HG03196 (cell line): ENCODE data around the gene CENPH.
"Not testable (repeated sequence)": the region's sequence is repeated elsewhere in the genome, so short reads cannot be mapped to it uniquely, and the experiment has no call there.

Experiments used
- ATAC-seq: cut with Tn5 transposase; IDR thresholded peaks from one replicate; pipeline ENCODE4 v1.9.1; 2021; ENCODE audit not compliant: unreplicated experiment

Gene CENPH

DNA sequence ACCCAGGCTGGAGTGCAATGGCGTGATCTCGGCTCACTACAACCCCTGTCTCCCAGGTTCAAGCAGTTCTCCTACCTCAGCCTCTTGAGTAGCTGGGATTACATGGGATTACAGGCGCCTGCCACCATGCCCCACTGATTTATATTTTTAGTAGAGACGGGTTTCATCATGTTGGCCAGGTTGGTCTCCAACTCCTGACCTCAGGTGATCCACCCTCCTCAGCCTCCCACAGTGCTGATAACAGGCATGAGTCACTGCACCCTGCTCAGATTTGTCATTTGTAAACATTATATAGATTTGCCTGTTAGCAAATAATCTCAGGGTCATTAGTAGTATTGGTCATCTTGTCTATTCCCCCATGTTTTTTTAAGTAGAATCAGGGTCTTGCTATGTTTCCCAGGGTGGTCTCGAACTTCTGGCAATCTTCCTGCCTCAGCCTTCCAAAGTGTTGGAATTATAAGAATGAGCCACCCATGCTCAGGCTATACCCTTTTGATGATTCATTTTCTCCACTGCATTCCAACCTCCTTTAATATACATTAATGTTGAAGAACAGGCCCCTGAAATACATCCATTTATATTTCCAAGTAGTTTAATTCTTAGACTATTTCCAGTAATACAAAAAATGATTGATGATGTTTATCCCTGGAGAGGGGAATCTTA is 17.3 kb downstream of the CENPH start:
- no peak for ATAC-seq

DNA sequence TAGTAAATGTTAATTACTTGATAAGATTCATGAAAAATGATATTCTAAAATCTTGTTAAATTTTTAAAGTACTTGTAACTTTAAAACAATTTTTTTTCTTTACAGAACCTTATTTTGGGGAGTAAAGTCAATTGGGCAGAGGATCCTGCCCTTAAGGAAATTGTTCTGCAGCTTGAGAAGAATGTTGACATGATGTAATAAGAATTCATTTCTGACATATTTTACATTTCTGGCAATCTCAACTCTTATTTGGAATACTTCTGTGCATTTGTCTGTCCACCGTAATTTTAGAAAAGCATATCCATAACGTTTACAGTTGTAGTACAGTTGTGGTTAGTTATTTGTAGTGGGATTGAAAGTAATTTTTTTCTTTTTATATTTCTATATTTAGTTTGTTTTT is 20.2 kb downstream of the CENPH start:
- no peak for ATAC-seq

DNA sequence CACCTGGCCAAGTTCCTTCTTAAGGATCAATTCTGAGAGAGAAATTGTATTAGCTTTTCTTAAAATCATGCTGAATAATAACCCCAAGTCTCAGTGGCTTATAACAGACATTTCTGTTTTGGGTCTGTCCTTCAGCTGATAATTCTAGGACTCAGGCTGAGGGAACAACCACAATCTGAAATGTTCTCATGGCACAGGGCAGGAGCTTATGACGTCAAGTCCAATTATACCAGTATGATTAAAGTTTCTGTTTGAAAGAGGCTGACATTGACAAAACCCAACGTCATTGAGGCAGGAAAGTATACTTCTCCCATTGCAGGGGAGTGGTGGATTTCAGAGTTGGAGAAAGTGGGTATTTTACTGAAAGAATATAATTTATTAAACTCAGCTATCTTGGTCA is 21.8 kb downstream of the CENPH start:
- no peak for ATAC-seq

DNA sequence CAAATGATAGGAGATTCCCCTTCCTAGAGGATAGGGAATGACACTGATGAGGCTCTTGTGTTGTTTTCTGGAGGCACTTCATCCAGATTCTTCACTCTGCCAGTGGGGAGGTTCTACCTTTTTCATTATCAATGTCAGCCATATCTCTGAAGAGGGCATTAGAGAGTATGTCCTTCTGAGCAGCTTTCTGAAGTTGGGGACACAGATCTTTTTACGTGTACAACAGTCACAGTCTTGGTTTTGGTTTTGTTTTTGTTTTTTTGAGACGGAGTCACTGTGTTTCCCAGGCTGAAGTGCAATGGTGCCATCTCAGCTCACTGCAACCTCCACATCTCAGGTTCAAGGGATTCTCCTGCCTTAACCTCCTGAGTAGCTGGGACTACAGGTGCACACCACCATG is 22.6 kb downstream of the CENPH start:
- ATAC-seq: no peak

DNA sequence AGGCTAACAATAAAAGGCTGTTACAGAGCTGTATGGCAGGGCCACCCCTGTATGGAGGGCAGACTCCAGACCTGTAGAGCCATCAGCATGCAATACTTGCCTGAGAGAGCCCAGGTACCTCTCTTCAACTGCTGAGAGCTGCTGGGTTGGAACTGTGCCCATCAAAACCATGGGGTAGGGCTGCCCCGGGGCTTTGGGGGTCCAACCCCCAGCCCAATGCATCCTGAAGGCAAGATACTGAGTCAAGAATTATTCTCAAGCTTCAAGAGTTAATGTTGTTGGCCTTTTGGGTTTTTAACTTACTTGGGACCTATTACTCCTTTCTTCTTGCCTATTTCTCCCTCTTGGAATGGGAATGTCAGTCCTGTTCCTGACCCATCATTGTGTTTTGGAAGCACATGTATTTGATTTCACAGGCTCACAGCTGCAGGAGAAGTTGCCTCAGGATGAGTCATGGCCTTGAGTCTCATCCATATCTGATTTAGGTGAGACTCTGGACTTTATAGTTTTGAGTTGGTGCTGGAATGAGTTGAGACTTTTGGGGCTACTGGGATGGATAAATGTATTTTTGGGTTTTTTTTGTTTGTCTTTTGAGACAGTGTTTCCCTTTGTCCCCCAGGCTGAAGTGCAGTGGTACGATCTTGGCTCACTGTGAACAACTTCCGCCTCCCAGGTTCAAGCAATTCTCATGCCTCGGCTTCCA is 24.3 kb downstream of the CENPH start:
- ATAC-seq: no peak

DNA sequence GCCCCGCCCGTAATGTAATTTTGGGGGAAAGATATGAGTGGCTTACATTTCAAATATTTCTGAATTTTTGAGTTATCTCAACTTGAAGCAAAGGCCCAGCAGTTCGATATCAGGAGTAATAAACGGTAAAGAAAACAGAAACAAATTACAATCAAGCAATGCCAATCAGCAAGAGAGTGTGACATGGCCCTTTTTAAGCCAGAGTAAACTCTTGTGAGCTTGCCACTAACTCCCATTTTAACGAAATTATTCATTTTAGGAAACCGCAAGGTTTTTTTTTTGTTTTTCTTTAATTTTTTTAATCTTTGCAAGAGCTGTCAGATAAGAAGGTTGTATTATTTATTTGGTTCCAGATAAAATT is 27.7 kb downstream of the CENPH start:
- no peak for ATAC-seq

DNA sequence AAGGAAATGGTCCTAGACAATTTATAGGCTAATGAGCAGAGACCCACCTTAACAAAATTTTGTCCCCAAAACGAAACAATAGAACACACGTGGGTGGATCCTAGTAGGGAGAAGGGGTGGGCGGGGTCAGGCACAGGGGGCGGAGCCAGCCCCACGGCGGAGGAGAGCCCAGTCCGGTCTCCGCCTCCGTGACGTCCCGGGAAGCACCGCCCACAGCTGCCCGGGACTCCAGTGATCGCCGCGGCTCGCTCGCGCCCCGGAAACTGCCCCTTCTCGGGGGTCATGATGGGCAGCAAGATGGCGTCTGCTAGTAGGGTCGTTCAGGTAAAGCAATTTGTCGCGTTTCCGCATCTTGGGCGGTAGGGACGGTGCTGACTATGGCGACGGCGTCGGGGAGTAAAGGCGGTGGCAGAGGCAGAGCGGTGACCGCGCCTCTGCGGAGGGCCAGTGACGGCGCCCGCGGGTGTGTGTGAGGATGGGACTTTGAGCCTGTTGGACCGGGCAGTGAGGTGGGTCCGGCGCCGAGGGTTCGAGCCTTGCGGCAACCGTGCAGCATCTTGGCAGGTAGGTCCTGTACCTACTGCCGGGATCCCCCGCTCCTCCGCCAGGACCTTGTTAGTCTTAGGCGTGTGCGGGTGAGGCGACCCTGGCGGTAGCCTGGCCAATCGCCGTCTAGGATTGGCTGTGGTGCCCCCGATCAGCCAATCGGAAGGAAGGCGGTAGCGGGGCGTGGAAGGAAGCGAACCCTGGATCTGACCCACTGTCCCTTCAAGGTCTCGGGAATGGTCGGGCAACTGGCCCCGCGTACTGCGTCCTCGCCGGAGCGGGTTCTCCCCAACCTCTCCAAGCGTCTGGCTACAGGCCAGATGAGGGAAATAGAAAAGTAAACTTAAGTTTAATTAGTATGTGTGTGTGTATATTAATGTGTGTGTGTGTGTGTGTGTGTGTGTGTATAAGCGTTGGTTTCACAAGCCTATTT is 28.5 kb downstream of the CENPH start:
- peak; percentile 91 for ATAC-seq

DNA sequence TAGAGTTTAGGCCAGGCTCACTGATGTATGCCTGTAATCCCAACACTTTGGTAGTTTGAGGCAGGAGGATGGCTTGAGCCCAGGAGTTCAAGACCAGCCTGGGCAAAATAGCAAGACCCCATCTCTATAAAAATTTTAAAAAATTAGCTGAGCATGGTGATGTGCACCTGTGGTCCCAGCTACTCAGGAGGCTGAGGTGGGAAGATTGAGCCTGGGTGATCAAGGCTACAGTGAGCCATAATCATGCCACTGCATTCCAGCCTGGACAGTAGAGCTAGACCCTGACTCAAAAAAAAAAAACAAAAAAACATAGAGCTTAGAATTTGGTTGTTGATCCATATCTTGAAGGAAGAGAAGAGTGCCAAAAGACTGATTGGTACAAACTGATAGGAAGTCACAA is 30.6 kb downstream of the CENPH start:
- no peak for ATAC-seq

DNA sequence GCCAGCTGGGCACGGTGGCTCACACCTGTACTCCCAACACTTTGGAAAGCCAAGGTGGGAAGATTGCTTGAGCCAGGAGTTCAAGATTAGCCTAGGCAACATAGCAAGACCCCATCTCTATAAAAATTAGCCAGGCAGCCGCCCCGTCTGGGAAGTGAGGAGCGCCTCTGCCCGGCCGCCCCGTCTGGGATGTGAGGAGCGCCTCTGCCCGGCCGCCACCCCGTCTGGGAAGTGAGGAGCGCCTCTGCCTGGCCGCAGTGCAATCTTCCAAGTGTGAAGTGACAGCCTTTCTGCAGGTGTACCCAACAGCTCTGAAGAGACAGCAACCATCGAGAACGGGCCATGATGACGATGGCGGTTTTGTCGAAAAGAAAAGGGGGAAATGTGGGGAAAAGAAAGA is 31.0 kb downstream of the CENPH start:
- not testable (repeated sequence) for ATAC-seq

DNA sequence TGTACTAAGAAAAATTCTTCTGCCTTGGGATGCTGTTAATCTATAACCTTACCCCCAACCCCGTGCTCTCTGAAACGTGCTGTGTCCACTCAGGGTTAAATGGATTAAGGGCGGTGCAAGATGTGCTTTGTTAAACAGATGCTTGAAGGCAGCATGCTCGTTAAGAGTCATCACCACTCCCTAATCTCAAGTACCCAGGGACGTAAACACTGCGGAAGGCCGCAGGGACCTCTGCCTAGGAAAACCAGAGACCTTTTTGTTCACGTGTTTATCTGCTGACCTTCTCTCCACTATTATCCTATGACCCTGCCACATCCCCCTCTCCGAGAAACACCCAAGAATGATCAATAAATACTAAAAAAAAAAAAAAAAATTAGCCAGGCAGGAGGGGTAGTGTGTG is 31.4 kb downstream of the CENPH start:
- not testable (repeated sequence) for ATAC-seq

DNA sequence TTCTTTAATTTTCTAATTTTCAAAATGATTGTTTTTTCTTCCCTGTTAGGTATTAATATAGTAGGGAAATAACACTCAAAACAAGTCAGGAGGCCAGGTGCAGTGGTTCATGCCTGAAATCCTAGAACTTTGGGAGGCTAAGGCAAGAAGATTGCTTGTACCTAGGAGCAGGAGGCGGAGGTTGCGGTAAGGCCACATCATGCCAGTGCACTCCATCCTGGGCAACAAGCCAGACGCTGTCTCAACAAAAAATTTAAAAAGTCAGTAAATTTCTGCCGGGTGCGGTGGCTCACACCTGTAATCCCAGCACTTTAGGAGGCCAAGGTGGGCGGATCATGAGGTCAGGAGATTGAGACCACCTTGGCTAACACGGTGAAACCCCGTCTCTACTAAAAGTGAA is 35.1 kb downstream of the CENPH start:
- ATAC-seq: no peak

DNA sequence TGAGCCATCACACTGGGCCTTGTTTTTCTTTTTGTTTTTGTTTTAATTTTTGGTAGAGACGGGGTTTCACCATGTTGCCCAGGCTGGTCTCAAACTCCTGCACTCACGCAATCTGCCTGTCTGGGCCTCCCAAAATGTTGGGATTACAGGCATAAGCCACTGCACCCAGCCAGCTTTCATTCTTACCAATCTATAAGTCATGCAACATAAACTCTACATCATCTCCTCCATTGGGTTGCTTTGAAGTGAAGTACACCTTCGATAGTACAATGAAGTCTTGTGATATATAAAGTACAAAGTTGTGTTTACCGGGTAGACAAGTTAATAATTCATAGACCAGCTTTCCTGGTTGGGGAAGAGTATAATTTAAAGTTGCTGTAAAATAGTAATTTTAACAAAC is 36.5 kb downstream of the CENPH start:
- no peak for ATAC-seq

DNA sequence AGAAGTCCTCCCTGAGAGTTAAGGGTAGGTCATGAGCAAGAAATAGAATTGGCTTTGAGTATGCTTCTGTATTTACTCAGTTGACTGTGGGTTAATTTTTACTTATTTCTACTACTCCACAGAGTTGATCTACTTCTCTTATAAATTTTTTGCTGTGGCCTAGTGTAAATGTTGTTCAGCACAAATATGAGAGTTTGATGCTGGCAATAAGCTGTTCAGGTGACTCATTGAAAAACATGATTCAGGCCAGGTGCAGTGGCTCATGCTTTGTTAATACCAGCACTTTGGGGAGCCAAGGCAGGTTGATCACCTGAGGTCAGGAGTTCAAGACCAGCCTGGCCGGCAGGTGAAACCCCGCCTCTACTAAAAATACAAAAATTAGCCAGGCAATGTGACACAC is 40.8 kb downstream of the CENPH start:
- ATAC-seq: no peak

DNA sequence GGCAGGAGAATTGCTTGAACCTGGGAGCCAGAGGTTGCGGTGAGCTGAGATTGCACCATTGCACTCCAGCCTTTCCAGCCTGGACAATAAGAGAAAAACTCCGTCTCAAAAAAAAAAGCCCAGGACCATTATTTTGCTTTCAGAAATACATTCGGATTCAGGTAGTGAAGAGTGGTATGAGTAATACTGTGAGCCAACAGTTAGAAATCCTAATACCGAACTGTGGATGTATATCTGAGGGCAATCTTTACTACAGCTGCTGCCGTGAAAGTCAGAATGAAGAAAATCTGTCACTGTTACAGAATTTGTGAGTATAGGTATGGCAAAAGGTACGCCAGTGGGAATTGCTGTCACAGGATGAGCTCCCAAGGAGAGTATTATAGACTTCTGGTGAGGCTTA is 41.9 kb downstream of the CENPH start:
- ATAC-seq: no peak

DNA sequence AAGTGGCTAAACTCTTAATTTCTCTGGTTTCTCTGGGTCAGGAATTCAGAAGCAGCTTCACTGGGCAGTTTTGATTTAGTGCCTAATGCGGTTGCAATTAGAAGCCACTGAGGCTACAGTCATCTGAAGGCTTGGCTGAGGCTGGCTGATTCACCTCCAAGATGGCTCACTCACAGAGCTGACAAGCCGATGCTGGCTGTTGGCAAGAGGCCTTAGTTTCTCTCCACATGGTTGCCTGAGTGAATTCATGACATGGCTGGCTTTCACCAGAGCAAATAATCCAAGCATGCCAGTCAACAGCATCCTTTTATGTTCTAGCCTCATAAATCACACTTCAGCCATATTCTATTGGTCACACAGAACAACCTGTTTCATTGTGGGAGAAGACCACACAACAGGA is 42.5 kb downstream of the CENPH start:
- no peak for ATAC-seq

DNA sequence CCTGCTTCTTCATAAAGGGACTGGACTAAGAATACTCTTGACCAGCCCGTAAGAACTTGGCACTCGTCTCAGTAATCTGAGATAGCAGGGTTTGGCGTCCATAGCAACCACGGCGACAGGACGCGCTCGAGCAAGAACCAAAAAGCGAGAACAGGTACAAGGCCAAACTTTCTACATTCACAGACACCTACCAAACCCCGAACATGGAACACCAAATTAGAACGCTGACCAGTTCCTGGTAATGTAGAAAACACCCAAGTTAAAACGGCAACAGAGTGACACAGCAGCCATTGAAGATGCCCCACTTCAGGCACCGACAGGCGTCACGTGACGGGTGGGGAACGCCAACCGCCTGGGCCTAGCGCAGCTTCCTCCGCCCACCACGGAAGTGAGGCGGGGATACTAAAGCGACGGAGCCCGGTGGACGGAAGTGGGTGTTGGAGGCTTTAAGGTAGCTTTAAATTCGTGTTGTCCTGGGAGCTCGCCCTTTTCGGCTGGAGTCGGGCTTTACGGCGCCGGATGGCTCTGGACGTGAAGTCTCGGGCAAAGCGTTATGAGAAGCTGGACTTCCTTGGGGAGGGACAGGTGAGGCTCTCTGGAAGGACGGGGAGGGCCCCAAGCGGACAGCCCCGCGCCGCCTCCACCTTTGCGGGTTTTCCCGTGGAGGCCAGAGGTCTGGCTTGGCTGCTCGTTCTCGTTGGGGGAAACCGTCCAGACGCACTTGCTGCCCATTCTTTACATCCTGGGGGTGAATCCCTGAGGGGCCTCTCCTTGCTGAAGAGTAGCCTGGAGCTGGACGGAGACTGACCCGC is 45.3 kb downstream of the CENPH start, which contains the start of gene CDK7:
Gene CDK7 (plus strand): TSS at position 430 of the 812 bp plus-strand sequence. CDS start 90 bp downstream, at position 520.
- peak; percentile 97 for ATAC-seq

DNA sequence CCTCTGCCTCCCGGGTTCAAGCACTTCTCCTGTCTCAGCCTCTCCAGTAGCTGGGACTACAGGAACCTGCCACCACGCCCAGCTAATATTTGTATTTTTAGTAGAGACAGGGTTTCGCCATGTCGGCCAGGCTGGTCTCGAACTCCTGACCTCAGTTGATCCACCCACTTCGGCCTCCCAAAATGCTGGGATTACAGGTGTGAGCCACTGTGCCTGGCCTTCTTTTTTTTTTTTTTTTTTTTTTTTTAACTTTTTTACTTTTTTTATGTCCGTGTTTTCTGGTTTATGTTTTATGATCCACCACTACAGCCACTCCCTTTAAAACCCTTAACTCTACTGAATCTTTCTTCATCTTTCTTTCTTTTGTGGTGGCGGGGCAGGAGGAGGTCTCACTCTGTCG is 47.4 kb downstream of the CENPH start:
- ATAC-seq: not testable (repeated sequence)

DNA sequence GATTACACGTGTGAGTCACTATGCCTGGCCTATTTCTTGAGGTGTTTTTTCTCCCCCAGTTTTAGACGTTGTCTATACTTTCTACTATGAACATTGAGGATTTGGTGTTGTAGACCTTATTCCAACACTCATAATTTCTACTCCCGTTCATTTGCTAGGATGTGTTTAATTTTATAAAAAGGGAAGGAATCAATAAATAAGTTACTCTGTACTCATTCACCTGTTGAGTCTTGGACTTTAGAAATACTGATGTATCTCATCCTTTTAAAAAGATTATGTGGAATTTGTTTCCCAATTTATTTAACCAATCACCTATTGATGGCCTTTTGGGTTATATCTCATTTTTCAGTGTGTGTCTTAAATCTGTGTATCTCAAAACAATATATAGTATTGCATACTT is 48.5 kb downstream of the CENPH start:
- ATAC-seq: no peak

DNA sequence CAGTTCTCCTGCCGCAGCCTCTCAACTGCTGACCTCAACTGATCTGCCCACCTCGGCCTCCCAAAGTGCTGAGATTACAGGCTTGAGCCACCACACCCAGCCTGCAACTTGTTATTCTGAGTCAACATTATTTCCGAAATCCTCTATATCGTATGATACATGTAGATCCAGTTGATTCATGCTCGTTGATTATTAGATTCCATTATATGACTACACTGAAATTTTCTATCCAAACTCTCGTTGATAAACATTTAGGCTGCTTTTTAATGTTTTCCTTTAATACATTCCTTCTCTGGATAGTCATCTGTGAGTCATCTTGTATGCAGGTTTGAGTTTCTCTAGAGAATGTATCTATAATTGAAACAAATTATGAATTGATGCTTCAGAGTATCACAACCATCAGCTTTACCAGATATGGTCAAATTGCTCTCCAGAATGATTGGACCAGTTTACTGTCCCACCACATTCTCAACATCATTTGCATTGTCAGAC is 49.4 kb downstream of the CENPH start:
- ATAC-seq: no peak

DNA sequence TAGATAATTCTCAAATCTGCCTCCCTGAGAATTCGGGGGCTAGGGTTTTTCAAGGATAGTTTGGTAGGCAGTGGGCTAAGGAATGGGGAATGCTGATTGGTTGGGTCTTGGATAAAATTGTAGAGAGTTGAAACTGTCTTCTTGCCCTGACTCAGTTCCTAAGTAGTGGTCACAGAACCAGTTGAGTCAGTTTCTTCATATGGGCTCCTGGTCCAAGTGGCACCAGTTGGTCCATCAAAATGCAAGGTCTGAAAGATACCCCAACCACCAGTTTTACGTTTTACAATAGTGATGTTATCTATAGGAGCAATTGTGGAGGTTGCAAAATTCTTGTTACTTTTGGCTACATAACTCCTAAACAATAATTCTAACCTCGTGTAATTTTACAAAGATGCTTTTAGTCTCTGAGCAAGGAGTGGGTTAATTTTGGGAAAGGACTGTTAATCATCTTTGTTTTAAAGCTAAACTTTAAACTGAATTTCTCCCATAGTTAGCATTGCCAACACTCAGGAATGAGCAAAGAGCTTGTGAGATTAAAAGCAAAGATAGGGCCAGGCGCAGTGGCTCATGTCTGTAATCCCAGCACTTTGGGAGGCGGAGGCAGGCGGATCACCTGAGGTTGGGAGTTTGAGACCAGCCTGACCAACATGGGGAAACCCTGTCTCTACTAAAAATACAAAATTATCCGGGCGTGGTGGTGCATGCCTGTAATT is 53.0 kb downstream of the CENPH start:
- no peak for ATAC-seq
